CD14-positive monocyte (primary cell): ENCODE measurements around the gene KCNMA1. TPM values are rescaled to one million over a fixed set of nuclear protein-coding genes. Genes with fewer than 3 reads are reported as not detected.

ENCODE experiments used
- DNase-seq, 3 donors: peaks; one replicate each; pipeline ENCODE4 v3.0.0-alpha.2; 2011 to 2022
- H2AFZ ChIP-seq: 2 replicates; pipeline ENCODE4 v1.6.0; 2012; ENCODE audit warnings: mild to moderate bottlenecking, low read depth, low read length, inconsistent platforms; ENCODE audit not compliant: insufficient read depth, poor library complexity, severe bottlenecking
- H3K27ac ChIP-seq, 2 donors: 1 replicate in 1 of 2; 2 replicates in 1 of 2; pipeline ENCODE4 v1.5.1; 2012 to 2013; ENCODE audit warnings: low read length in 2 of 2, control low read depth in 1 of 2, inconsistent platforms in 1 of 2, low read depth in 1 of 2, mild to moderate bottlenecking in 1 of 2
- H3K27me3 ChIP-seq, 2 donors: one replicate each; pipeline versions ENCODE4 v1.6.0 to v1.6.1; 2011 to 2013; ENCODE audit warnings: low read length in 2 of 2; ENCODE audit not compliant: control insufficient read depth in 2 of 2, insufficient read depth in 2 of 2
- H3K36me3 ChIP-seq, 2 donors: replicated peaks in 1 of 2; 1 replicate in 1 of 2; 2 replicates in 1 of 2; pipeline versions ENCODE4 v1.5.1 to v1.6.1; 2012 to 2013; ENCODE audit warnings: low read length in 2 of 2, control low read depth in 1 of 2, inconsistent platforms in 1 of 2, mild to moderate bottlenecking in 1 of 2; ENCODE audit not compliant: insufficient read depth in 2 of 2, control insufficient read depth in 1 of 2
- H3K4me1 ChIP-seq, 2 donors: 1 replicate in 1 of 2; 2 replicates in 1 of 2; pipeline versions ENCODE4 v1.5.1 to v1.6.1; 2012 to 2013; ENCODE audit warnings: low read length in 2 of 2, control low read depth in 1 of 2, inconsistent platforms in 1 of 2, mild to moderate bottlenecking in 1 of 2, moderate library complexity in 1 of 2; ENCODE audit not compliant: insufficient read depth in 2 of 2, control insufficient read depth in 1 of 2
- H3K4me2 ChIP-seq: replicated peaks from 2 replicates; pipeline ENCODE3; 2012; ENCODE audit warnings: low read length, moderate library complexity, mild to moderate bottlenecking; ENCODE audit not compliant: poor library complexity, severe bottlenecking; ENCODE audit errors: extremely low read depth
- H3K4me3 ChIP-seq, 3 experiments: fragments of 200-600 bp in 1 of 3; sonication (generic) in 1 of 3; replicated peaks in 1 of 3; 1 replicate in 2 of 3; 2 replicates in 1 of 3; pipeline ENCODE4 v1.5.1; 2011 to 2013; ENCODE audit warnings: low read length in 3 of 3, mild to moderate bottlenecking in 3 of 3, control low read depth in 2 of 3, low read depth in 2 of 3, inconsistent platforms in 1 of 3, moderate library complexity in 1 of 3
- H3K79me2 ChIP-seq: 2 replicates; pipeline ENCODE4 v1.6.0; 2012; ENCODE audit warnings: mild to moderate bottlenecking, control low read depth, inconsistent platforms, low read length, moderate library complexity; ENCODE audit not compliant: insufficient read depth
- H3K9ac ChIP-seq: 2 replicates; pipeline ENCODE4 v1.6.0; 2017; ENCODE audit warnings: low read length, mild to moderate bottlenecking; ENCODE audit not compliant: insufficient read depth, poor library complexity, severe bottlenecking
- H3K9me3 ChIP-seq, 2 donors: replicated peaks in 1 of 2; 1 replicate in 1 of 2; 2 replicates in 1 of 2; pipeline versions ENCODE4 v1.5.1 to v1.6.1; 2012 to 2013; ENCODE audit warnings: low read length in 2 of 2, control low read depth in 1 of 2; ENCODE audit not compliant: control insufficient read depth in 1 of 2, insufficient read depth in 1 of 2
- H4K20me1 ChIP-seq: 2 replicates; pipeline ENCODE4 v1.6.0; 2012; ENCODE audit warnings: mild to moderate bottlenecking, low read length, control low read depth, moderate library complexity; ENCODE audit not compliant: insufficient read depth
- H3K27ac Mint-ChIP-seq, 7 donors: one replicate each; pipeline ENCODE4 v1.8.0; 2020; ENCODE audit warnings: mild to moderate bottlenecking in 7 of 7, mixed read lengths in 7 of 7, moderate library complexity in 6 of 7, inconsistent platforms in 2 of 7
- H3K27me3 Mint-ChIP-seq, 3 donors: one replicate each; pipeline ENCODE4 v1.8.0; 2021 to 2022; ENCODE audit warnings: low read depth in 3 of 3, mild to moderate bottlenecking in 3 of 3, mixed read lengths in 3 of 3, moderate library complexity in 3 of 3, inconsistent platforms in 1 of 3
- H3K36me3 Mint-ChIP-seq, 2 donors: one replicate each; pipeline ENCODE4 v1.8.0; 2020; ENCODE audit warnings: mixed read lengths in 2 of 2, inconsistent platforms in 1 of 2, mild to moderate bottlenecking in 1 of 2
- H3K4me1 Mint-ChIP-seq: one replicate; pipeline ENCODE4 v1.8.0; 2020; ENCODE audit warnings: mild to moderate bottlenecking, mixed read lengths
- H3K4me3 Mint-ChIP-seq, 2 donors: one replicate each; pipeline ENCODE4 v1.8.0; 2020; ENCODE audit warnings: mild to moderate bottlenecking in 2 of 2, mixed read lengths in 2 of 2, moderate library complexity in 1 of 2
- H3K9me3 Mint-ChIP-seq, 7 donors: one replicate each; pipeline ENCODE4 v1.8.0; 2020 to 2022; ENCODE audit warnings: mixed read lengths in 7 of 7, mild to moderate bottlenecking in 6 of 7, moderate library complexity in 6 of 7, inconsistent platforms in 2 of 7
- CTCF ChIP-seq: fragments of 200-600 bp; IDR thresholded peaks from one replicate; pipeline ENCODE4 v1.8.0; 2022; ENCODE audit warnings: antibody characterized with exemption, mild to moderate bottlenecking
- WGBS: methylation state at CpG from one replicate; pipeline ENCODE4 v1.1.5; 2013; ENCODE audit warnings: missing lambda C conversion rate; ENCODE audit not compliant: insufficient coverage; 5-methylcytosine and 5-hydroxymethylcytosine counted together
- intact Hi-C, 2 donors: fragments of 100-400 bp; cut with micrococcal nuclease; formaldehyde crosslinking; loops; one replicate each; pipeline versions ENCODE4 v1.15.0 to v1.15.1; 2023
- polyA plus RNA-seq, 3 donors: library from polyadenylated mRNA; depleted of rRNA in 1 of 3; unstranded in 2 of 3; stranded (reverse) in 1 of 3; fragments of 300-500 nt in 2 of 3; fragments of >200 nt in 1 of 3; fragmentation: Illumina TruSeq in 2 of 3; gene quantifications; 1 replicate in 2 of 3; 2 replicates in 1 of 3; pipeline ENCODE4 v1.2.3, GENCODE V29; 2012 to 2021

KCNMA1 gene
- polyA plus RNA-seq, 3 donors: 0.11 to 1.0 TPM; not detected in 1

DNA sequence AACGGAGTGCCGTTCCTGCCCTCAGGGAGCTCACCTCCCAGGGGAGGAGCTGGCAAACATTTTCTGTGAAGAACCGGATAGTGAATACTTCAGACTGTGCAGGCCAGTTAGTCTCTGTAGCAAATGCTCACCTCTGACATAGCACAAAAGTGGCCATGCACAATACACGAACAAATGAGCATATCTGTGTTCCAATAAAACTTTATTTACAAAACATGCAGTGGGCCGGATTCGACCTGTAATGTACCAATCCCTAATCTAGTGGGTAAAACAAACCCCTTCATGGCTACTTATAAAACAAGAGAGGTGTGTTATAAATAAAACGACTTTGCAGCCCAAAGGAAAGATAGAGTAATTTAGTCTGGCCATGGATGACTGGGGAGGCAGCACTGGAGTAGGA is 48.7 kb downstream of the KCNMA1 start:
- Histone ChIP-seq H3K79me2 (no peaks in the 10 kb centered on the region), H4K20me1 (no peaks in the 10 kb centered on the region), H3K4me2 (no peak overlapping the region), H3K4me1 (peaks cover 0 to 18% of the 10 kb centered on the region in 2 donors), H3K9me3 (no peaks in the 10 kb centered on the region), H3K27ac (no peak overlapping the region), H3K36me3 (no peaks in the 10 kb centered on the region), H2AFZ (no peak overlapping the region), H3K27me3 (no peaks in the 10 kb centered on the region), H3K9ac (no peak overlapping the region), H3K4me3 (no peak overlapping the region)
- Mint-ChIP-seq H3K4me1 (peaks cover 16% of the 10 kb centered on the region), H3K27me3 (peaks cover 0 to 7% (median 3%) of the 10 kb centered on the region in 3 donors), H3K4me3 (no peak overlapping the region), H3K9me3 (no peaks in the 10 kb centered on the region), H3K27ac (no peak overlapping the region), H3K36me3 (no peaks in the 10 kb centered on the region)
- intact Hi-C loops: no loop called here
- WGBS: 93% methylated on average over 4 of the region's 7 CpGs
- DNase-seq: no peak
- no peak for TF ChIP-seq CTCF

- Histone ChIP-seq H3K4me3 (no peak overlapping the region), H3K9me3 (no peaks in the 10 kb centered on the region), H3K9ac (no peak overlapping the region), H3K79me2 (no peaks in the 10 kb centered on the region), H3K27me3 (no peaks in the 10 kb centered on the region), H3K4me2 (no peak overlapping the region), H3K27ac (no peak overlapping the region), H3K4me1 (peaks cover 7 to 15% of the 10 kb centered on the region in 2 donors), H3K36me3 (no peaks in the 10 kb centered on the region), H4K20me1 (no peaks in the 10 kb centered on the region), H2AFZ (no peak overlapping the region)
- no peak for DNase-seq
- Mint-ChIP-seq H3K4me1 (peaks cover 17% of the 10 kb centered on the region), H3K27me3 (peaks cover 0 to 4% (median 3%) of the 10 kb centered on the region in 3 donors), H3K36me3 (no peaks in the 10 kb centered on the region), H3K27ac (no peak overlapping the region), H3K9me3 (peaks cover 0 to 4% (median 0%) of the 10 kb centered on the region in 7 donors), H3K4me3 (no peak overlapping the region)
- TF ChIP-seq CTCF: no peak
- WGBS: 100% methylated on average over 2 of the region's 3 CpGs
- intact Hi-C loops: no loop called here
These were observed 50.2 kb downstream of the KCNMA1 start for GRCh38 chr10:77587416-77587790.
